ENCODE data around the gene AP2A2.
A peak's percentile ranks its signal among the peaks of the same experiment; 100 is the strongest.

The AP2A2 gene

GRCh38 chr11:933936-934335 lies 8.3 kb downstream of the AP2A2 start:
- no peak overlapping the region for H3K18ac ChIP-seq (ENCODE audit: low read depth in 1 of 2, low read length in 2 of 2)
- no peak overlapping the region for H3K4me3 ChIP-seq (ENCODE audit: insufficient read depth in 1 of 2, low read depth in 1 of 2, low read length in 2 of 2)
- peak overlapping the region; percentile 22 for H3K9ac ChIP-seq (ENCODE audit: low read length)
- no peak overlapping the region for H2AFZ ChIP-seq (ENCODE audit: low read depth, low read length)
- peaks cover 27% of the 10 kb centered on the region for H3K4me1 ChIP-seq (ENCODE audit: control insufficient read depth, insufficient read depth, low read depth, low read length)
- H2AK5ac ChIP-seq (ENCODE audit: low read length, severe bottlenecking) = no peak overlapping the region
- peaks cover 10 to 11% of the 10 kb centered on the region in 2 experiments for H3K36me3 ChIP-seq (ENCODE audit: control insufficient read depth in 1 of 2, insufficient read depth in 2 of 2, low read depth in 1 of 2, low read length in 2 of 2)
- H3K4ac ChIP-seq (ENCODE audit: low read depth in 1 of 2, low read length in 2 of 2) = no peak overlapping the region
- no peak overlapping the region for H3K4me2 ChIP-seq (ENCODE audit: low read length, poor library complexity, severe bottlenecking)
- H4K8ac ChIP-seq (ENCODE audit: low read length) = no peak overlapping the region
- no peaks in the 10 kb centered on the region for H3K9me3 ChIP-seq (ENCODE audit: control insufficient read depth, low read length)
- no peak overlapping the region for H2BK15ac ChIP-seq (ENCODE audit: low read depth, poor library complexity, severe bottlenecking)
- H3K14ac ChIP-seq (ENCODE audit: low read length in 2 of 2) = no peak overlapping the region
- H3K27me3 ChIP-seq (ENCODE audit: control insufficient read depth in 1 of 2, insufficient read depth in 1 of 2, low read length in 2 of 2) = no peaks in the 10 kb centered on the region
- H3K23ac ChIP-seq (ENCODE audit: low read length in 2 of 2) = no peak overlapping the region
- no peak for DNase-seq
- WGBS = 82% methylated on average over 4 of the region's 7 CpGs
- no peak overlapping the region for H2BK5ac ChIP-seq (ENCODE audit: low read depth, low read length, poor library complexity, severe bottlenecking)
- no peak overlapping the region for H3K27ac ChIP-seq (ENCODE audit: low read length, poor library complexity, severe bottlenecking)
- H3K79me1 ChIP-seq (replicated peaks; ENCODE audit: low read length, poor library complexity, severe bottlenecking) = peaks cover 18% of the 10 kb centered on the region
- H2BK12ac ChIP-seq (ENCODE audit: low read length in 2 of 2) = no peak overlapping the region
- H2BK120ac ChIP-seq (ENCODE audit: low read depth, low read length) = no peak overlapping the region
- no peak overlapping the region for H4K91ac ChIP-seq (ENCODE audit: low read length)

- Histone ChIP-seq H4K91ac (ENCODE audit: low read length) (no peak overlapping the region), H2BK5ac (ENCODE audit: low read depth, low read length, poor library complexity, severe bottlenecking) (no peak overlapping the region), H3K4me2 (ENCODE audit: low read length, poor library complexity, severe bottlenecking) (no peak overlapping the region), H3K4me1 (ENCODE audit: control insufficient read depth, insufficient read depth, low read depth, low read length) (peaks cover 25% of the 10 kb centered on the region), H3K9me3 (ENCODE audit: control insufficient read depth, low read length) (no peaks in the 10 kb centered on the region), H2BK12ac (ENCODE audit: low read length in 2 of 2) (no peak overlapping the region), H3K36me3 (ENCODE audit: control insufficient read depth in 1 of 2, insufficient read depth in 2 of 2, low read depth in 1 of 2, low read length in 2 of 2) (peaks cover 5 to 9% of the 10 kb centered on the region in 2 experiments), H3K79me1 (replicated peaks; ENCODE audit: low read length, poor library complexity, severe bottlenecking) (peaks cover 14% of the 10 kb centered on the region), H2BK15ac (ENCODE audit: low read depth, poor library complexity, severe bottlenecking) (no peak overlapping the region), H4K8ac (ENCODE audit: low read length) (no peak overlapping the region), H2BK120ac (ENCODE audit: low read depth, low read length) (no peak overlapping the region), H3K9ac (ENCODE audit: low read length) (no peak overlapping the region), H2AFZ (ENCODE audit: low read depth, low read length) (no peak overlapping the region), H2AK5ac (ENCODE audit: low read length, severe bottlenecking) (peak overlapping the region; percentile 38), H3K4ac (ENCODE audit: low read depth in 1 of 2, low read length in 2 of 2) (no peak overlapping the region), H3K4me3 (ENCODE audit: insufficient read depth in 1 of 2, low read depth in 1 of 2, low read length in 2 of 2) (no peak overlapping the region), H3K27ac (ENCODE audit: low read length, poor library complexity, severe bottlenecking) (no peak overlapping the region), H3K18ac (ENCODE audit: low read depth in 1 of 2, low read length in 2 of 2) (no peak overlapping the region), H3K23ac (ENCODE audit: low read length in 2 of 2) (no peak overlapping the region), H3K27me3 (ENCODE audit: control insufficient read depth in 1 of 2, insufficient read depth in 1 of 2, low read length in 2 of 2) (no peaks in the 10 kb centered on the region), H3K14ac (ENCODE audit: low read length in 2 of 2) (no peak overlapping the region)
- 86% methylated on average over 6 of the region's 6 CpGs for WGBS
- DNase-seq = no peak
Measured at GRCh38 chr11:934527-934926, 8.9 kb downstream of the AP2A2 start.

- Histone ChIP-seq H3K9ac (ENCODE audit: low read length) (no peak overlapping the region), H3K79me1 (replicated peaks; ENCODE audit: low read length, poor library complexity, severe bottlenecking) (peaks cover 9% of the 10 kb centered on the region), H3K27me3 (ENCODE audit: control insufficient read depth in 1 of 2, insufficient read depth in 1 of 2, low read length in 2 of 2) (no peaks in the 10 kb centered on the region), H2BK120ac (ENCODE audit: low read depth, low read length) (no peak overlapping the region), H3K4ac (ENCODE audit: low read depth in 1 of 2, low read length in 2 of 2) (no peak overlapping the region), H3K4me1 (ENCODE audit: control insufficient read depth, insufficient read depth, low read depth, low read length) (peaks cover 27% of the 10 kb centered on the region), H3K14ac (ENCODE audit: low read length in 2 of 2) (no peak overlapping the region), H3K9me3 (ENCODE audit: control insufficient read depth, low read length) (no peaks in the 10 kb centered on the region), H3K27ac (ENCODE audit: low read length, poor library complexity, severe bottlenecking) (no peak overlapping the region), H4K91ac (ENCODE audit: low read length) (no peak overlapping the region), H3K36me3 (ENCODE audit: control insufficient read depth in 1 of 2, insufficient read depth in 2 of 2, low read depth in 1 of 2, low read length in 2 of 2) (peaks cover 5 to 8% of the 10 kb centered on the region in 2 experiments), H2BK15ac (ENCODE audit: low read depth, poor library complexity, severe bottlenecking) (no peak overlapping the region), H2AFZ (ENCODE audit: low read depth, low read length) (no peak overlapping the region), H3K18ac (ENCODE audit: low read depth in 1 of 2, low read length in 2 of 2) (no peak overlapping the region), H2BK12ac (ENCODE audit: low read length in 2 of 2) (no peak overlapping the region), H3K4me3 (ENCODE audit: insufficient read depth in 1 of 2, low read depth in 1 of 2, low read length in 2 of 2) (no peak overlapping the region), H3K4me2 (ENCODE audit: low read length, poor library complexity, severe bottlenecking) (no peak overlapping the region), H4K8ac (ENCODE audit: low read length) (no peak overlapping the region), H2AK5ac (ENCODE audit: low read length, severe bottlenecking) (no peak overlapping the region), H3K23ac (ENCODE audit: low read length in 2 of 2) (no peak overlapping the region), H2BK5ac (ENCODE audit: low read depth, low read length, poor library complexity, severe bottlenecking) (no peak overlapping the region)
- WGBS = 100% methylated on average over 1 of the region's 3 CpGs
- no peak for DNase-seq
Measured at GRCh38 chr11:936199-936598, 10.5 kb downstream of the AP2A2 start.

GRCh38 chr11:937841-938261 lies 12.2 kb downstream of the AP2A2 start:
- no peak overlapping the region for H4K91ac ChIP-seq (ENCODE audit: low read length)
- H3K79me1 ChIP-seq (replicated peaks; ENCODE audit: low read length, poor library complexity, severe bottlenecking) = peaks cover 7% of the 10 kb centered on the region
- 82% methylated on average over 10 of the region's 10 CpGs for WGBS
- H3K4me1 ChIP-seq (ENCODE audit: control insufficient read depth, insufficient read depth, low read depth, low read length) = peaks cover 29% of the 10 kb centered on the region
- no peak overlapping the region for H3K4me3 ChIP-seq (ENCODE audit: insufficient read depth in 1 of 2, low read depth in 1 of 2, low read length in 2 of 2)
- H3K4me2 ChIP-seq (ENCODE audit: low read length, poor library complexity, severe bottlenecking) = no peak overlapping the region
- peaks cover 5 to 8% of the 10 kb centered on the region in 2 experiments for H3K36me3 ChIP-seq (ENCODE audit: control insufficient read depth in 1 of 2, insufficient read depth in 2 of 2, low read depth in 1 of 2, low read length in 2 of 2)
- no peak overlapping the region for H3K14ac ChIP-seq (ENCODE audit: low read length in 2 of 2)
- peak overlapping the region; percentile 55 for H4K8ac ChIP-seq (ENCODE audit: low read length)
- no peaks in the 10 kb centered on the region for H3K9me3 ChIP-seq (ENCODE audit: control insufficient read depth, low read length)
- no peak overlapping the region for H3K4ac ChIP-seq (ENCODE audit: low read depth in 1 of 2, low read length in 2 of 2)
- H2BK15ac ChIP-seq (ENCODE audit: low read depth, poor library complexity, severe bottlenecking) = no peak overlapping the region
- H2BK12ac ChIP-seq (ENCODE audit: low read length in 2 of 2) = no peak overlapping the region
- no peak overlapping the region for H2BK5ac ChIP-seq (ENCODE audit: low read depth, low read length, poor library complexity, severe bottlenecking)
- no peak overlapping the region for H3K27ac ChIP-seq (ENCODE audit: low read length, poor library complexity, severe bottlenecking)
- no peak overlapping the region for H2AK5ac ChIP-seq (ENCODE audit: low read length, severe bottlenecking)
- no peak overlapping the region for H2BK120ac ChIP-seq (ENCODE audit: low read depth, low read length)
- no peaks in the 10 kb centered on the region for H3K27me3 ChIP-seq (ENCODE audit: control insufficient read depth in 1 of 2, insufficient read depth in 1 of 2, low read length in 2 of 2)
- no peak overlapping the region for H3K9ac ChIP-seq (ENCODE audit: low read length)
- no peak for DNase-seq
- H3K23ac ChIP-seq (ENCODE audit: low read length in 2 of 2) = no peak overlapping the region
- peak overlapping the region in 1 of 2 experiments; percentile 41 for H3K18ac ChIP-seq (ENCODE audit: low read depth in 1 of 2, low read length in 2 of 2)
- H2AFZ ChIP-seq (ENCODE audit: low read depth, low read length) = no peak overlapping the region

Data from mesenchymal stem cell (in vitro differentiated cells and primary cell).